Astrocyte (in vitro differentiated cells and primary cell): ENCODE data around the gene SCTR.

Experiments
- EZH2 ChIP-seq: IDR thresholded peaks from 2 replicates; pipeline ENCODE4 v1.6.1; 2012; ENCODE audit warnings: mild to moderate bottlenecking, low read length, inconsistent platforms; ENCODE audit not compliant: insufficient read depth
- TF ChIP-seq, protein P1 (sequence below): IDR thresholded peaks from 2 replicates; pipeline ENCODE4 v1.5.1; 2011; ENCODE audit warnings: low read depth, mild to moderate bottlenecking, inconsistent platforms, low read length, moderate library complexity; ENCODE audit not compliant: insufficient read depth

DNA sequence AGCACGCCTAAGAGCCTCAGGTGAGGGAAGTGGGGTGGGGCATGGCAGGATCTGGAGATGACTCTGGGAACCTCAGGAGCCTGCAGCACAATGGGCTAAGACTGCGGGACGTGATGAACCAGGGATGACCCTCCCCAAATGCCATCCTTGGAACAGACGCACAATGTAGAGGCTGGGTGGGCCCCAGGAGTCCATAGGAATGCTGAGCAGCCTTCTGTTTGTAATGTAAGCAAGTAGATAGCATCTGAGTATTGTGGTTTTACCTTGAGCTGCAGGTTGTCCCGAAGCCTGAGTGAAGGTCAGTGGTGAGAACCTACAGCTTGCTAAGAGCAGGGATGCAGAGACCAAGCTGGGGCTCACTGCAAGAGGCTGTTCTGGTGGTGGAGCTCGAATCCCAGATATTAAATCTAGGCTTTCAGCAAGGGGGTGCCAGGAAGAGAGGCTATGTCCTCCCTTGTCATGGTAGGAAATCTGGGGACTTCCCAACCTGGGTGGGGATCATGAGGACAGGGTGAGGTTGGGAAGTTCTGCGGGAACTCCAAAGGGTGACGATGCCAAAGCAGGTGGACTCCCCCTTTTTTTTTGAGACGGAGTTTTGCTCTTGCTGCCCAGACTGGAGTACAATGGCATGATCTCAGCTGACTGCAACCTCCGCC, 5.8 kb downstream of the SCTR start:
- TF ChIP-seq, protein P1, sequence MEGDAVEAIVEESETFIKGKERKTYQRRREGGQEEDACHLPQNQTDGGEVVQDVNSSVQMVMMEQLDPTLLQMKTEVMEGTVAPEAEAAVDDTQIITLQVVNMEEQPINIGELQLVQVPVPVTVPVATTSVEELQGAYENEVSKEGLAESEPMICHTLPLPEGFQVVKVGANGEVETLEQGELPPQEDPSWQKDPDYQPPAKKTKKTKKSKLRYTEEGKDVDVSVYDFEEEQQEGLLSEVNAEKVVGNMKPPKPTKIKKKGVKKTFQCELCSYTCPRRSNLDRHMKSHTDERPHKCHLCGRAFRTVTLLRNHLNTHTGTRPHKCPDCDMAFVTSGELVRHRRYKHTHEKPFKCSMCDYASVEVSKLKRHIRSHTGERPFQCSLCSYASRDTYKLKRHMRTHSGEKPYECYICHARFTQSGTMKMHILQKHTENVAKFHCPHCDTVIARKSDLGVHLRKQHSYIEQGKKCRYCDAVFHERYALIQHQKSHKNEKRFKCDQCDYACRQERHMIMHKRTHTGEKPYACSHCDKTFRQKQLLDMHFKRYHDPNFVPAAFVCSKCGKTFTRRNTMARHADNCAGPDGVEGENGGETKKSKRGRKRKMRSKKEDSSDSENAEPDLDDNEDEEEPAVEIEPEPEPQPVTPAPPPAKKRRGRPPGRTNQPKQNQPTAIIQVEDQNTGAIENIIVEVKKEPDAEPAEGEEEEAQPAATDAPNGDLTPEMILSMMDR: no peak
- TF ChIP-seq EZH2: no peak
